ENCODE measurements around the gene GAN. TPM values are rescaled to one million over a fixed set of nuclear protein-coding genes. Genes with fewer than 3 reads are reported as not detected.

Gene GAN
- total RNA-seq, 1 donor from 2014 or later, result 25.5 TPM

GRCh38 chr16:81436386-81436785 lies 121.6 kb downstream of the GAN start:
- H3K9me3 Mint-ChIP-seq, result no peaks in the 10 kb centered on the region
- H3K27me3 ChIP-seq, result peaks cover 2% of the 10 kb centered on the region
- no peak overlapping the region for H2AFZ ChIP-seq (replicated peaks)
- H3K4me3 Mint-ChIP-seq, result no peak overlapping the region
- no peak overlapping the region for H3K27ac ChIP-seq
- no peaks in the 10 kb centered on the region for H3K36me3 Mint-ChIP-seq
- no peak for DNase-seq (ENCODE audit: low spot score)
- H3K4me1 ChIP-seq, result peaks cover 6% of the 10 kb centered on the region
- H3K4me1 Mint-ChIP-seq, result peaks cover 42% of the 10 kb centered on the region
- no peak overlapping the region for H3K4me2 ChIP-seq
- no peak overlapping the region for H3K9ac ChIP-seq
- TF ChIP-seq, protein P1, sequence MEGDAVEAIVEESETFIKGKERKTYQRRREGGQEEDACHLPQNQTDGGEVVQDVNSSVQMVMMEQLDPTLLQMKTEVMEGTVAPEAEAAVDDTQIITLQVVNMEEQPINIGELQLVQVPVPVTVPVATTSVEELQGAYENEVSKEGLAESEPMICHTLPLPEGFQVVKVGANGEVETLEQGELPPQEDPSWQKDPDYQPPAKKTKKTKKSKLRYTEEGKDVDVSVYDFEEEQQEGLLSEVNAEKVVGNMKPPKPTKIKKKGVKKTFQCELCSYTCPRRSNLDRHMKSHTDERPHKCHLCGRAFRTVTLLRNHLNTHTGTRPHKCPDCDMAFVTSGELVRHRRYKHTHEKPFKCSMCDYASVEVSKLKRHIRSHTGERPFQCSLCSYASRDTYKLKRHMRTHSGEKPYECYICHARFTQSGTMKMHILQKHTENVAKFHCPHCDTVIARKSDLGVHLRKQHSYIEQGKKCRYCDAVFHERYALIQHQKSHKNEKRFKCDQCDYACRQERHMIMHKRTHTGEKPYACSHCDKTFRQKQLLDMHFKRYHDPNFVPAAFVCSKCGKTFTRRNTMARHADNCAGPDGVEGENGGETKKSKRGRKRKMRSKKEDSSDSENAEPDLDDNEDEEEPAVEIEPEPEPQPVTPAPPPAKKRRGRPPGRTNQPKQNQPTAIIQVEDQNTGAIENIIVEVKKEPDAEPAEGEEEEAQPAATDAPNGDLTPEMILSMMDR (IDR thresholded peaks at IDR 0.05), result no peak
- TF ChIP-seq EZH2 (IDR thresholded peaks at IDR 0.05) (no peak), EZH2phosphoT487 (IDR thresholded peaks at IDR 0.05) (no peak)
- no peak overlapping the region for H3K4me3 ChIP-seq
- H3K27ac Mint-ChIP-seq, result no peak overlapping the region
- no peaks in the 10 kb centered on the region for H3K36me3 ChIP-seq
- H3K9me3 ChIP-seq (ENCODE audit: low read depth), result no peaks in the 10 kb centered on the region
- no peaks in the 10 kb centered on the region for H3F3A ChIP-seq (ENCODE audit: low read depth)
- no peaks in the 10 kb centered on the region for H4K20me1 ChIP-seq (ENCODE audit: low read depth)
- no peaks in the 10 kb centered on the region for H3K79me2 ChIP-seq (ENCODE audit: low read depth)
- peaks cover 22% of the 10 kb centered on the region for H3K27me3 Mint-ChIP-seq (ENCODE audit: insufficient read depth, low read depth)

DNA sequence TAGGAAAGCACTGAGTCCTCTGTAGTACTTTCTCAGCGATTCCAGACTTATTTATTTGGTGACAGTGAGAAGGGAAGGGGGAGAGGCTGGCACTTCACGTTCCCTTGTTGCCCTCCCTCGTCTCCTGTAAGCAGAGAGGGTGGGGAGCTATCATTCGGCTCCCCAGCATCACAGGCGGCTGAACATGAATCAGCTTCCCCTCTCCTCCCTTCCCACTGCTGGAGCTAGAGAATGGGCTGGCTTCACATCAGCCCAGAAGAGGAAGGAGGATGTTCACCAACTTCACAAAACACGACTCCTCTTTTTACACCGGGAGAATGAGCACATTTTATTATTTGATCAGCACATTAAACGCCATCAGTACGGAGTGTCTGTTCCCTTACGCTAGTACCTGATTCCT lies 123.1 kb downstream of the GAN start:
- no peak overlapping the region for H3K9ac ChIP-seq
- H3K4me3 ChIP-seq, result no peak overlapping the region
- no peak overlapping the region for H2AFZ ChIP-seq (replicated peaks)
- TF ChIP-seq EZH2phosphoT487 (IDR thresholded peaks at IDR 0.05) (no peak), EZH2 (IDR thresholded peaks at IDR 0.05) (no peak)
- TF ChIP-seq, protein P1 (IDR thresholded peaks at IDR 0.05), result no peak
- Mint-ChIP-seq H3K9me3 (no peaks in the 10 kb centered on the region), H3K36me3 (no peaks in the 10 kb centered on the region), H3K4me3 (no peak overlapping the region), H3K27ac (no peak overlapping the region), H3K4me1 (peaks cover 29% of the 10 kb centered on the region), H3K27me3 (ENCODE audit: insufficient read depth, low read depth) (peaks cover 22% of the 10 kb centered on the region)
- H3K36me3 ChIP-seq, result no peaks in the 10 kb centered on the region
- no peaks in the 10 kb centered on the region for H4K20me1 ChIP-seq (ENCODE audit: low read depth)
- no peak overlapping the region for H3K4me2 ChIP-seq
- no peaks in the 10 kb centered on the region for H3F3A ChIP-seq (ENCODE audit: low read depth)
- H3K27me3 ChIP-seq, result peaks cover 17% of the 10 kb centered on the region
- H3K27ac ChIP-seq, result no peak overlapping the region
- DNase-seq (ENCODE audit: low spot score), result no peak
- peaks cover 4% of the 10 kb centered on the region for H3K4me1 ChIP-seq
- no peaks in the 10 kb centered on the region for H3K79me2 ChIP-seq (ENCODE audit: low read depth)
- H3K9me3 ChIP-seq (ENCODE audit: low read depth), result no peaks in the 10 kb centered on the region

Other genes starting within 250 kb of the GAN start
- 1.7 and 2.5 TPM in 2 replicates for gene C16orf46, start 237.7 kb upstream of the GAN start, total RNA-seq (ENCODE audit: low replicate concordance)
- gene GCSH, start 218.6 kb upstream of the GAN start, total RNA-seq (ENCODE audit: low replicate concordance), result 126 and 235 TPM in 2 replicates
- 3.5 and 4.2 TPM in 2 replicates for gene BCO1, start 76.3 kb upstream of the GAN start, total RNA-seq (ENCODE audit: low replicate concordance)
- gene CMIP, start 129.8 kb downstream of the GAN start, total RNA-seq (ENCODE audit: low replicate concordance), result 6.6 and 12.5 TPM in 2 replicates